HEK293T (cell line): ENCODE data around the gene DBN1.

ENCODE experiments used
- ELF4 ChIP-seq: fragments of 450-650 bp; IDR thresholded peaks from 2 replicates; pipeline ENCODE4 v1.6.1; 2017; ENCODE audit warnings: antibody characterized with exemption
- LEF1 ChIP-seq: fragments of 450-650 bp; IDR thresholded peaks from 2 replicates; pipeline ENCODE4 v1.6.1; 2017; ENCODE audit warnings: mild to moderate bottlenecking, borderline replicate concordance
- PKNOX1 ChIP-seq: fragments of 450-650 bp; IDR thresholded peaks from 2 replicates; pipeline ENCODE4 v1.6.1; 2016

- TF ChIP-seq ELF4 (no peak), PKNOX1 (no peak), LEF1 (no peak)
These were observed 19.4 kb upstream of the DBN1 start for GRCh38 chr5:177492841-177493240.
